ENCODE data around the gene TANGO6.
"Not testable (repeated sequence)": the region's sequence is repeated elsewhere in the genome, so short reads cannot be mapped to it uniquely, and the experiment has no call there.

TANGO6 gene

DNA sequence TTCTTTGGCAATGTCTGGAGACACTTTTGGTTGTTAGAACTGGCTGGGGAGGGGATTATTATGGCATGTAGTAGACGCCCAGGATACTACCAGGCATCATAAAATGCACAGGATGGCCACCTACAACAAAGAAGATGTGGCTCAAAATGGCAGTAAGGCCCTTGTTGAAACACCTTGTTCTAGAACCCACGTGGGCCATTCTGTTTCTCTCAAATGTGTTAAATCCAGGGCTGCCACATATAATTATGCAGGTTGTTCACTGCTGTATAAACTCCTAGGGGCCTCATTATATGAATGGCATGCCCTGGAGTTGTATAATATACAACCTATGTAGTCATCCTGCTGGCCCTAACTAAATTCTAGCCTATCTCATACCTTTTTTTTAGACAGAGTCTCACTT, 138.6 kb downstream of the TANGO6 start:
- in situ Hi-C loops (cut with HindIII; ENCODE audit: low sequenced_read_pairs) = no loop called here
- no peak overlapping the region for H3K4me3 ChIP-seq (ENCODE audit: low read depth, low read length)
- no peak for DNase-seq (ENCODE audit: low read depth)
- TF ChIP-seq, protein P1, sequence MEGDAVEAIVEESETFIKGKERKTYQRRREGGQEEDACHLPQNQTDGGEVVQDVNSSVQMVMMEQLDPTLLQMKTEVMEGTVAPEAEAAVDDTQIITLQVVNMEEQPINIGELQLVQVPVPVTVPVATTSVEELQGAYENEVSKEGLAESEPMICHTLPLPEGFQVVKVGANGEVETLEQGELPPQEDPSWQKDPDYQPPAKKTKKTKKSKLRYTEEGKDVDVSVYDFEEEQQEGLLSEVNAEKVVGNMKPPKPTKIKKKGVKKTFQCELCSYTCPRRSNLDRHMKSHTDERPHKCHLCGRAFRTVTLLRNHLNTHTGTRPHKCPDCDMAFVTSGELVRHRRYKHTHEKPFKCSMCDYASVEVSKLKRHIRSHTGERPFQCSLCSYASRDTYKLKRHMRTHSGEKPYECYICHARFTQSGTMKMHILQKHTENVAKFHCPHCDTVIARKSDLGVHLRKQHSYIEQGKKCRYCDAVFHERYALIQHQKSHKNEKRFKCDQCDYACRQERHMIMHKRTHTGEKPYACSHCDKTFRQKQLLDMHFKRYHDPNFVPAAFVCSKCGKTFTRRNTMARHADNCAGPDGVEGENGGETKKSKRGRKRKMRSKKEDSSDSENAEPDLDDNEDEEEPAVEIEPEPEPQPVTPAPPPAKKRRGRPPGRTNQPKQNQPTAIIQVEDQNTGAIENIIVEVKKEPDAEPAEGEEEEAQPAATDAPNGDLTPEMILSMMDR (IDR thresholded peaks at IDR 0.05; ENCODE audit: low read depth, low read length, missing control alignments) = no peak

DNA sequence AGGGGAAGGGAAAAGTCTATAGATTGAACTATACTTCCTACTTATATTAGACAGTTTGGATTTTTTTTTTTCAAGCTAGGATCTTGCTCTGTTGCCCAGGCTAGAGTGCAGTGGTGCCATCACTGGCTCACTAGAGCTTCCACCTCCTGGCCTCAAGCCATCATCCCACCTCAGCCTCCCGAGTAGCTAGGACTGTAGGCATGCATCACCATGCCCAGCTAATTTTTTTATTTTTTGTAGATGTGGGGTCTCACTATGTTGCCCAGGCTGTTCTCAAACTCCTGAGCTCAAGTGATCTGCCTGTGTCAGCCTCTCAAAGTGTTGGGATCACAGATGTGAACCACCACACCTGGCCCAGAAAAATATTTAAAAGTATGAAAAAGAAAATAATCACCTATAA, 141.1 kb downstream of the TANGO6 start:
- H3K4me3 ChIP-seq (ENCODE audit: low read depth, low read length) = no peak overlapping the region
- no peak for DNase-seq (ENCODE audit: low read depth)
- in situ Hi-C loops (cut with HindIII; ENCODE audit: low sequenced_read_pairs) = no loop called here
- TF ChIP-seq, protein P1 (IDR thresholded peaks at IDR 0.05; ENCODE audit: low read depth, low read length, missing control alignments) = no peak

DNA sequence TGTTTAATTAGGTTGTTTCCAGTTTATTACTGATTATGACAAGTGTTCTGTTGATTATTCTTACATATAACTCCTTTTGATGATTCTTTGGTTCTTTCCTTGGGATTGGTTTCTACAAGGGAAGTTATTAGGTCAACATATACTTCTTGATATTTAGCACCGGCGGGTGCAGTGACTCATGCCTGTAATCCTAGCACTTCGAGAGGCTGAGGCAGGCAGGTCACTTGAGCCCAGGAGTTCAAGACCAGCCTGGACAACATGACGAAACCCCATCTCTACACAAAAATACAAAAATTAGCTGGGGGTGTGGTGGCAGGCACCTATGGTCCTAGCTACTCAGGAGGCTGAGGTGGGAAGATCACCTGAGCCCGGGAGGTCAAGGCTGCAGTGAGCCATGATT, 141.9 kb downstream of the TANGO6 start:
- no peak overlapping the region for H3K4me3 ChIP-seq (ENCODE audit: low read depth, low read length)
- TF ChIP-seq, protein P1 (IDR thresholded peaks at IDR 0.05; ENCODE audit: low read depth, low read length, missing control alignments) = no peak
- no peak for DNase-seq (ENCODE audit: low read depth)
- in situ Hi-C loops (cut with HindIII; ENCODE audit: low sequenced_read_pairs) = no loop called here

DNA sequence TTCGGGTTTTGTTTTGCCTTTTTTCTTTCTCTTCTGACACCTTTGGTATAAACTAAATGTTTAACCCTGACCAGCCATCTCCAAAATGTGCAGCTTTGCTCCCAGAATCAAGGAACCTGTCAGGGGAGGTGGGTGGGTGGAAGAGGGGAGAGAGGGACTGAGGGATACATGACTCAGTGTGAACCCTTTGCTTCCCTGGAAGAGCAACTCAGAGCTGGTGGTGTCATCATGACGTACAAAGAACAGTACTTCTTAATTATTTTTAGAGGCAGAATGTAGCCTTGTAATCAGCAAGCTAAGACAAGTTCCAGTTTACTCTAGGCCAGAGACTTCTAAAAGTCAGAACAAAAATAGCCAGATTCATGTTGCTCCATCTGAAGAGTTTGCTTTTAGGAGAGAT, 142.5 kb downstream of the TANGO6 start:
- no peak for DNase-seq (ENCODE audit: low read depth)
- H3K4me3 ChIP-seq (ENCODE audit: low read depth, low read length) = no peak overlapping the region

DNA sequence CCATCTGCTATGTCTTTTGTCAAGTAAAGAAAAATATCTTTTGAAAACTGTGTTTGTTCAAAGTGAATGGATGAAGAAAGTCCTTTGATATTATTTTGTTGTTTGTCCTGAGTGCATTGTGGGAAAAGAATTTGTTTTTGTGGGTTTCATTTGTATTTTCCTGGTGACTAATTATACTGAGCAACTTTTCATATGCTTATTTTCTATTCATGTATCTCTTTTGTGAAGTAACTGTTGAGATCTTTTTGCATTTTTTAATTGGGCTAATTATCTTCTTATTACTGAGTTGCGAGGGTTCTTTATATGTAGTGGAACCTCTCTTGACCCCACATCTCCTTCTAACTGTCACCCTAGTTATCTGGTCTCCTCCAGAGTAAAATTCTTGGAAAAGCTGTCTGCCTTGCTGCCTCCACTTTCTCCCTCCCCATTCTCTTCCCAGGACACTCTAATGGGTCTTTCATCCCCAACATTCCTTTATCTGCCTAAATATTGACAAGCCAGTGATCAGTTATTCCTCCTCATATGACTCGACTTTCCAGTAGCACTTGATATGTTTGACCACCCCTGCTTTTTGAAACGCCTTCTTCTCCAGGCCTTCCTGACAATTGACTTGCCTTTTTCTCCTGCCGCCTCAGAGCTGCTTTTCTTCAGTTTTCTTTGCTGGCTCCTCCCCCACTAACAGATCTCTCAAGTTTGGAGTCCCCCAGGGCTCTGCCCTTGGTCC, 144.6 kb downstream of the TANGO6 start:
- TF ChIP-seq, protein P1 (IDR thresholded peaks at IDR 0.05; ENCODE audit: low read depth, low read length, missing control alignments) = no peak
- in situ Hi-C loops (cut with HindIII; ENCODE audit: low sequenced_read_pairs) = no loop called here

More for the DNA sequence above, 142.5 kb downstream of the TANGO6 start:
- in situ Hi-C loops (cut with HindIII; ENCODE audit: low sequenced_read_pairs) = no loop called here
- TF ChIP-seq, protein P1 (IDR thresholded peaks at IDR 0.05; ENCODE audit: low read depth, low read length, missing control alignments) = no peak

DNA sequence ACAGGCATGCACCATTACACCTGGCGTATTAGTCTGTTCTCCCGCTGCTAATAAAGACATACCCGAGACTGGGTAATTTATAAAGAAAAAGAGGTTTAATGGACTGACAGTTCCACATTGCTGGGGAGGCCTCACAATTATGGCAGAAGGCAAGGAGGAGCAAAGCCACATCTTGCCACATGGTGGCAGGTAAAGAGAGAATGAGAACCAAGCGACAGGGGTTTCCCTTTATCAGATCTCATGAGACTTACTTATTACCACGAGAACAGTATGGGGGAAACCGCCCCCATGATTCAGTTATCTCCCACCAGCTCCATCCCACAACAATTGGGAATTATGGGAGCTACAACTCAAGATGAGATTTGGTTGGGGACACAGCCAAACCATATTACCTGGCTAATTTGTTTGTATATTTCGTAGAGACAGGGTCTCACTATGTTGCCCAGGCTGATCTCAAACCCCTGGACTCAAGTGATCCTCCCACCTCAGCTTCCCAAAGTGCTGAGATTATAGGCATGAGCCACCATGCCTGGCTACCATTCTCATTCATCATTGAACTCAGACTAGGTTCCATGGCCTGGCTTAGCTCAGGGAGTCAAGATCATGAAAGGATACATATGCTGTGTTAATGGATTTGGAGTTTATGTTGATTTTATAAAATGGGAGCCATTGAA, 147.0 kb downstream of the TANGO6 start:
- H3K4me3 ChIP-seq (ENCODE audit: low read depth, low read length); in situ Hi-C loops (cut with HindIII; ENCODE audit: low sequenced_read_pairs); DNase-seq (ENCODE audit: low read depth): not testable (repeated sequence)

More for the DNA sequence above, 144.6 kb downstream of the TANGO6 start:
- no peak for DNase-seq (ENCODE audit: low read depth)
- H3K4me3 ChIP-seq (ENCODE audit: low read depth, low read length) = no peak overlapping the region

DNA sequence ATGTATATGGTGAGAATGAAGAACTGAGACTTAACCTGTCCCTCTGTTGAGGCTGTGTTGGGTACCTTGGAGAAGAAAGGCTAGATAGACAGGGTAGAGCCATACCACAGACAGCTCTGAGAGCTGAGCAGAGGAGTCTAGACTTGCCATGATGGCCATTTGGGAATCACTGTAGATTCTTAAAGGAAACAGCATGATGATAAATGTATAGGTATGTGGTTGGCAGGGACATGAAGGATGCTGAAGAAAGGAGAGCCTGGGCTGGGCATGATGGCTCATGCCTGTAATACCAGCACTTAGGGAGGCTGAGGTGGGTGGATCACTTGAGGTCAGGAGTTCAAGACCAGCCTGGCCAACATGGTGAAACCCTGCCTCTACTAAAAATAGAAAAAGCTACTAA, 147.7 kb downstream of the TANGO6 start:
- TF ChIP-seq, protein P1 (IDR thresholded peaks at IDR 0.05; ENCODE audit: low read depth, low read length, missing control alignments) = no peak
- in situ Hi-C loops (cut with HindIII; ENCODE audit: low sequenced_read_pairs) = no loop called here
- DNase-seq (ENCODE audit: low read depth) = no peak
- H3K4me3 ChIP-seq (ENCODE audit: low read depth, low read length) = no peak overlapping the region
